ENCODE data around the gene DCX. TPM values are rescaled to one million over a fixed set of nuclear protein-coding genes. Genes with fewer than 3 reads are reported as not detected.

The DCX gene
- 389 TPM for total RNA-seq

GRCh38 chrX:111411983-111412382 is at the start of gene DCX:
DCX (minus strand) TSS chrX:111412192; CDS start chrX:111410398, 1,794 bp downstream.
- no peak for DNase-seq

GRCh38 chrX:111460607-111461006 is 48.6 kb upstream of the DCX start:
- no peak for DNase-seq

- no peak for DNase-seq
Observed at GRCh38 chrX:111447298-111447697, 35.3 kb upstream of the DCX start.

- DNase-seq = no peak
Observed at GRCh38 chrX:111445485-111445884, 33.5 kb upstream of the DCX start.

- DNase-seq = no peak
Observed at GRCh38 chrX:111444881-111445280, 32.9 kb upstream of the DCX start.

- DNase-seq = no peak
Observed at GRCh38 chrX:111443946-111444345, 32.0 kb upstream of the DCX start.

GRCh38 chrX:111442791-111443190 is 30.8 kb upstream of the DCX start:
- no peak for DNase-seq

- DNase-seq = no peak
Observed at GRCh38 chrX:111435469-111435868, 23.5 kb upstream of the DCX start.

- no peak for DNase-seq
Observed at GRCh38 chrX:111431001-111431400, 19.0 kb upstream of the DCX start.

- no peak for DNase-seq
Observed at GRCh38 chrX:111411557-111411956, 435 bp downstream of the DCX start.

- DNase-seq = no peak
Observed at GRCh38 chrX:111410590-111411078, 1.4 kb downstream of the DCX start.

GRCh38 chrX:111409326-111409725 is 2.7 kb downstream of the DCX start:
- DNase-seq = no peak

GRCh38 chrX:111407948-111408347 is 4.0 kb downstream of the DCX start:
- DNase-seq = no peak

- no peak for DNase-seq
Observed at GRCh38 chrX:111402344-111402743, 9.6 kb downstream of the DCX start.

- DNase-seq = no peak
Observed at GRCh38 chrX:111395149-111395548, 16.8 kb downstream of the DCX start.

GRCh38 chrX:111394569-111394968 is 17.4 kb downstream of the DCX start:
- no peak for DNase-seq

- DNase-seq = no peak
Observed at GRCh38 chrX:111387470-111388070, 24.4 kb downstream of the DCX start.

- no peak for DNase-seq
Observed at GRCh38 chrX:111386615-111387233, 25.3 kb downstream of the DCX start.

GRCh38 chrX:111386077-111386476 is 25.9 kb downstream of the DCX start:
- DNase-seq = no peak

- DNase-seq = no peak
Observed at GRCh38 chrX:111382277-111382676, 29.7 kb downstream of the DCX start.

- DNase-seq = no peak
Observed at GRCh38 chrX:111376897-111377578, 35.0 kb downstream of the DCX start.

GRCh38 chrX:111376486-111376885 is 35.5 kb downstream of the DCX start:
- DNase-seq = no peak

GRCh38 chrX:111375747-111376146 is 36.2 kb downstream of the DCX start:
- no peak for DNase-seq

GRCh38 chrX:111372086-111372485 is 39.9 kb downstream of the DCX start:
- no peak for DNase-seq

Measured in occipital lobe (tissue), 2 donors.